SH-SY5Y (cell line): ENCODE measurements around the gene SLC19A1.

ENCODE experiments used
- GATA2 ChIP-seq: IDR thresholded peaks from 2 replicates; pipeline ENCODE4 v1.6.1; 2011; ENCODE audit warnings: mild to moderate bottlenecking, low read depth, low read length
- GATA3 ChIP-seq: IDR thresholded peaks from 2 replicates; pipeline ENCODE4 v1.6.1; 2011; ENCODE audit warnings: low read depth, mild to moderate bottlenecking, low read length, moderate library complexity

- TF ChIP-seq GATA2 (no peak), GATA3 (no peak)
Measured at GRCh38 chr21:45517249-45518065, 24.8 kb downstream of the SLC19A1 start.
